Ectodermal cell (in vitro differentiated cells): Measurements from ENCODE around the gene SH3BP5.

Experiments used
- H3K27ac ChIP-seq: 2 replicates; pipeline ENCODE4 v1.7.0; 2013; ENCODE audit warnings: mild to moderate bottlenecking, low read depth, low read length; ENCODE audit not compliant: insufficient read depth, poor library complexity, severe bottlenecking
- H3K27me3 ChIP-seq: 2 replicates; pipeline ENCODE4 v1.7.0; 2013; ENCODE audit warnings: mild to moderate bottlenecking, low read length; ENCODE audit not compliant: insufficient read depth, control insufficient read depth, poor library complexity, severe bottlenecking
- H3K36me3 ChIP-seq: one replicate; pipeline ENCODE4 v1.7.0; 2013; ENCODE audit warnings: low read length; ENCODE audit not compliant: control insufficient read depth, insufficient read depth
- H3K4me1 ChIP-seq: one replicate; pipeline ENCODE4 v1.7.0; 2013; ENCODE audit warnings: low read length; ENCODE audit not compliant: control insufficient read depth, insufficient read depth
- H3K4me3 ChIP-seq: 2 replicates; pipeline ENCODE4 v1.7.0; 2013; ENCODE audit warnings: low read depth, low read length, control low read depth; ENCODE audit not compliant: insufficient read depth
- H3K9me3 ChIP-seq: 2 replicates; pipeline ENCODE4 v1.7.0; 2013; ENCODE audit warnings: mild to moderate bottlenecking, low read length, moderate library complexity; ENCODE audit not compliant: control insufficient read depth
- WGBS, 2 experiments: methylation state at CpG; one replicate each; pipeline ENCODE4 v1.1.7; 2013; ENCODE audit warnings: missing lambda C conversion rate in 2 of 2; 5-methylcytosine and 5-hydroxymethylcytosine counted together

Gene SH3BP5

GRCh38 chr3:15300323-15301078, 31.9 kb downstream of the SH3BP5 start:
- H3K4me3 ChIP-seq = no peak overlapping the region
- H3K9me3 ChIP-seq = no peaks in the 10 kb centered on the region
- H3K36me3 ChIP-seq = no peaks in the 10 kb centered on the region
- no peaks in the 10 kb centered on the region for H3K27me3 ChIP-seq
- H3K4me1 ChIP-seq = peaks cover 4% of the 10 kb centered on the region
- 84 to 95% methylated on average over 5 to 8 of the region's 8 CpGs for WGBS, 2 experiments
- H3K27ac ChIP-seq = no peak overlapping the region

DNA sequence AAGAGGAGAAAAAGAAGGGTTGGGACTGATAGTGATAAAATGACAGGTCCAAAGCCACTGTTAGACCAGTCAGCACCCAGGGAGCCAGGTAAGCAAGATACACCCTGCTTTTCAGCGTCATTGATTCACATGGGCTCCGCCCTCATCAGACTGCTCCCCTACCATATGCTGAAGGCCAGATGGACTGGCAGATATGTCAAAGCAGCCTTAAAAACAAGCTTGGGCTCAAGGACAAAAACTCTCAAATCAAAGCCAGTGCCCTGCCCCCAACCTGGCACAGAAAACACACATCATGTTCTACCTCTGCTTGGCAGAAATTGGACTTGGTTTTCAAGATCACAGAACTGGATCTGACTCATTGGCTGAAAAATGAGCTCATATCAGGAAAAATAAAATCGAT, 33.4 kb downstream of the SH3BP5 start:
- 92 to 94% methylated on average over 3 of the region's 3 CpGs for WGBS, 2 experiments
- no peaks in the 10 kb centered on the region for H3K27me3 ChIP-seq
- H3K36me3 ChIP-seq = no peaks in the 10 kb centered on the region
- H3K27ac ChIP-seq = no peak overlapping the region
- H3K9me3 ChIP-seq = no peaks in the 10 kb centered on the region
- H3K4me1 ChIP-seq = no peaks in the 10 kb centered on the region
- H3K4me3 ChIP-seq = no peak overlapping the region

- Histone ChIP-seq H3K27ac (no peak overlapping the region), H3K9me3 (no peaks in the 10 kb centered on the region), H3K36me3 (no peaks in the 10 kb centered on the region), H3K4me1 (no peaks in the 10 kb centered on the region), H3K27me3 (no peaks in the 10 kb centered on the region), H3K4me3 (no peak overlapping the region)
- 93 to 97% methylated on average over 3 of the region's 3 CpGs for WGBS, 2 experiments
Observed at GRCh38 chr3:15298504-15298903, 33.9 kb downstream of the SH3BP5 start.

- Histone ChIP-seq H3K27ac (no peak overlapping the region), H3K4me3 (no peak overlapping the region)
- WGBS, 2 experiments = 86 to 89% methylated on average over 4 of the region's 4 CpGs
Observed at GRCh38 chr3:15297608-15298350, 34.6 kb downstream of the SH3BP5 start.

GRCh38 chr3:15295506-15295905, 36.9 kb downstream of the SH3BP5 start:
- no peak overlapping the region for H3K27ac ChIP-seq
- H3K9me3 ChIP-seq = no peaks in the 10 kb centered on the region
- H3K4me3 ChIP-seq = no peak overlapping the region
- no peaks in the 10 kb centered on the region for H3K4me1 ChIP-seq
- no peaks in the 10 kb centered on the region for H3K36me3 ChIP-seq
- H3K27me3 ChIP-seq = no peaks in the 10 kb centered on the region
- WGBS, 2 experiments = 96 to 97% methylated on average over 6 of the region's 6 CpGs

More at GRCh38 chr3:15297608-15298350, 34.6 kb downstream of the SH3BP5 start:
- Histone ChIP-seq H3K27me3 (no peaks in the 10 kb centered on the region), H3K4me1 (no peaks in the 10 kb centered on the region), H3K9me3 (no peaks in the 10 kb centered on the region), H3K36me3 (no peaks in the 10 kb centered on the region)

- no peak overlapping the region for H3K27ac ChIP-seq
- no peak overlapping the region for H3K4me3 ChIP-seq
- no peaks in the 10 kb centered on the region for H3K4me1 ChIP-seq
- no peaks in the 10 kb centered on the region for H3K9me3 ChIP-seq
- H3K36me3 ChIP-seq = no peaks in the 10 kb centered on the region
- 94% methylated on average over 5 of the region's 5 CpGs for WGBS, 2 experiments
- no peaks in the 10 kb centered on the region for H3K27me3 ChIP-seq
Observed at GRCh38 chr3:15294929-15295328, 37.5 kb downstream of the SH3BP5 start.

GRCh38 chr3:15292765-15293522, 39.4 kb downstream of the SH3BP5 start:
- no peaks in the 10 kb centered on the region for H3K4me1 ChIP-seq
- no peaks in the 10 kb centered on the region for H3K36me3 ChIP-seq
- 91 to 92% methylated on average over 13 of the region's 13 CpGs for WGBS, 2 experiments
- H3K4me3 ChIP-seq = no peak overlapping the region
- H3K27ac ChIP-seq = no peak overlapping the region
- H3K9me3 ChIP-seq = no peaks in the 10 kb centered on the region
- no peaks in the 10 kb centered on the region for H3K27me3 ChIP-seq

- Histone ChIP-seq H3K27me3 (no peaks in the 10 kb centered on the region), H3K36me3 (no peaks in the 10 kb centered on the region), H3K4me3 (no peak overlapping the region), H3K27ac (no peak overlapping the region), H3K9me3 (no peaks in the 10 kb centered on the region), H3K4me1 (no peaks in the 10 kb centered on the region)
- 87 to 92% methylated on average over 6 of the region's 6 CpGs for WGBS, 2 experiments
Observed at GRCh38 chr3:15291589-15292541, 40.5 kb downstream of the SH3BP5 start.

GRCh38 chr3:15290736-15291135, 41.6 kb downstream of the SH3BP5 start:
- Histone ChIP-seq H3K27ac (no peak overlapping the region), H3K36me3 (no peaks in the 10 kb centered on the region), H3K27me3 (no peaks in the 10 kb centered on the region), H3K4me3 (no peak overlapping the region), H3K4me1 (no peaks in the 10 kb centered on the region), H3K9me3 (no peaks in the 10 kb centered on the region)
- 96 to 97% methylated on average over 2 to 3 of the region's 3 CpGs for WGBS, 2 experiments
